HepG2 (cell line): Measurements from ENCODE around the gene UTS2R. TPM values are rescaled to one million over a fixed set of nuclear protein-coding genes. Genes with fewer than 3 reads are reported as not detected.
A peak's percentile ranks its signal among the peaks of the same experiment; 100 is the strongest.

Experiments used
- AGO2 ChIP-seq: fragments of 200-400 bp; formaldehyde crosslinking; optimal IDR thresholded peaks from 2 replicates; pipeline ENCODE3; 2017; ENCODE audit warnings: mild to moderate bottlenecking, low read depth, low read length, moderate library complexity
- HCFC1 ChIP-seq: fragments of 150-350 bp; IDR thresholded peaks from 2 replicates; pipeline ENCODE4 v1.6.1; 2014; ENCODE audit warnings: low read depth, low read length
- KDM2A ChIP-seq: sonication (generic); formaldehyde crosslinking; IDR thresholded peaks from 2 replicates; pipeline ENCODE4 v1.4.0; 2020; ENCODE audit warnings: low read depth, missing genetic modification reagents, borderline replicate concordance
- KLF13 ChIP-seq: sonication (generic); formaldehyde crosslinking; IDR thresholded peaks from 2 replicates; pipeline ENCODE4 v1.4.0; 2020; ENCODE audit warnings: mild to moderate bottlenecking, missing genetic modification reagents
- MEIS1 ChIP-seq: sonication (generic); formaldehyde crosslinking; IDR thresholded peaks from 2 replicates; pipeline ENCODE4 v1.9.0; 2021; ENCODE audit warnings: mild to moderate bottlenecking, missing genetic modification reagents, moderate library complexity, borderline replicate concordance
- MIXL1 ChIP-seq: IDR thresholded peaks from 2 replicates; pipeline ENCODE4 v1.6.1; 2016
- MTA1 ChIP-seq: sonication (generic); formaldehyde crosslinking; IDR thresholded peaks from 2 replicates; pipeline ENCODE4 v1.4.0; 2020; ENCODE audit warnings: missing genetic modification reagents, mild to moderate bottlenecking, borderline replicate concordance
- MYC ChIP-seq: sonication (generic); formaldehyde crosslinking; IDR thresholded peaks from 2 replicates; pipeline ENCODE4 v1.9.0; 2021; ENCODE audit warnings: missing genetic modification reagents, borderline replicate concordance
- POLR2A ChIP-seq, 2 experiments: IDR thresholded peaks; 2 replicates each; pipeline ENCODE4 v1.6.1; 2011; ENCODE audit warnings: low read depth in 2 of 2, low read length in 2 of 2, mild to moderate bottlenecking in 1 of 2, moderate library complexity in 1 of 2; ENCODE audit not compliant: insufficient read depth in 1 of 2
- POLR2G ChIP-seq: fragments of 200-400 bp; formaldehyde crosslinking; IDR thresholded peaks from 2 replicates; pipeline ENCODE4 v1.6.1; 2018; ENCODE audit warnings: mild to moderate bottlenecking, low read depth, low read length, moderate library complexity
- RBFOX2 ChIP-seq: fragments of 200-400 bp; formaldehyde crosslinking; IDR thresholded peaks from 2 replicates; pipeline ENCODE4 v1.6.1; 2017; ENCODE audit warnings: low read depth, mild to moderate bottlenecking, low read length
- RBM39 ChIP-seq: fragments of 200-400 bp; formaldehyde crosslinking; IDR thresholded peaks from one replicate; pipeline ENCODE4 v1.6.1; 2018; ENCODE audit warnings: antibody characterized with exemption, mild to moderate bottlenecking, low read depth, low read length; ENCODE audit not compliant: poor library complexity, severe bottlenecking
- TCF7L2 ChIP-seq: IDR thresholded peaks from 2 replicates; pipeline ENCODE4 v1.6.1; 2011; ENCODE audit warnings: mild to moderate bottlenecking, low read depth, low read length, moderate library complexity
- ZBTB20 ChIP-seq: sonication (generic); formaldehyde crosslinking; IDR thresholded peaks from 2 replicates; pipeline ENCODE4 v1.8.1; 2023; ENCODE audit warnings: missing genetic modification reagents, low read depth, mild to moderate bottlenecking, borderline replicate concordance
- ZC3H13 ChIP-seq: sonication (generic); formaldehyde crosslinking; IDR thresholded peaks from 2 replicates; pipeline ENCODE4 v1.8.1; 2023; ENCODE audit warnings: mild to moderate bottlenecking, missing genetic modification reagents, moderate library complexity
- ZFP37 ChIP-seq: sonication (generic); formaldehyde crosslinking; IDR thresholded peaks from 2 replicates; pipeline ENCODE4 v1.4.0; 2020; ENCODE audit warnings: missing genetic modification reagents, borderline replicate concordance
- ZFYVE20 ChIP-seq: sonication (generic); formaldehyde crosslinking; IDR thresholded peaks from 2 replicates; pipeline ENCODE4 v1.8.0; 2023; ENCODE audit warnings: low read depth, mild to moderate bottlenecking, moderate library complexity, missing genetic modification reagents, borderline replicate concordance
- ZMYM2 ChIP-seq: sonication (generic); formaldehyde crosslinking; IDR thresholded peaks from 2 replicates; pipeline ENCODE4 v1.8.0; 2022; ENCODE audit warnings: mild to moderate bottlenecking, missing genetic modification reagents
- ZNF546 ChIP-seq: sonication (generic); formaldehyde crosslinking; conservative IDR thresholded peaks from 2 replicates; pipeline ENCODE4 v1.8.1; 2023; ENCODE audit warnings: mild to moderate bottlenecking, missing genetic modification reagents
- polyA plus RNA-seq, 8 experiments: library from polyadenylated mRNA; depleted of rRNA in 3 of 8; stranded (reverse) in 7 of 8; unstranded in 1 of 8; fragments of >200 nt; fragmentation: Illumina TruSeq in 4 of 8; extraction: Trizol in 4 of 8; gene quantifications; 2 replicates each; pipeline versions ENCODE4 v1.2.1 to v1.2.3, GENCODE V29; 2011 to 2016; ENCODE audit warnings: low read depth in 4 of 8, missing spikeins in 1 of 8, mixed read lengths in 1 of 8; ENCODE audit not compliant: insufficient read depth in 1 of 8
- total RNA-seq, 5 experiments: library from RNA; depleted of rRNA; stranded (reverse); fragments of >200 nt; fragmentation: Illumina TruSeq; extraction: Trizol; gene quantifications; 2 replicates each; pipeline ENCODE4 v1.2.3, GENCODE V29; 2016; ENCODE audit warnings: low read depth in 1 of 5
- TF ChIP-seq, protein P1 (sequence below): sonication (generic); formaldehyde crosslinking; IDR thresholded peaks from 2 replicates; pipeline ENCODE4 v1.5.0; 2020; ENCODE audit warnings: mild to moderate bottlenecking, missing genetic modification reagents, borderline replicate concordance
- TF ChIP-seq, protein P2 (sequence below): sonication (generic); formaldehyde crosslinking; IDR thresholded peaks from 2 replicates; pipeline ENCODE4 v1.5.1; 2020; ENCODE audit warnings: missing genetic modification reagents, mild to moderate bottlenecking, borderline replicate concordance
- TF ChIP-seq, protein P3 (sequence below): sonication (generic); IDR thresholded peaks from 2 replicates; pipeline ENCODE4 v1.6.1; 2016; ENCODE audit warnings: low read depth, borderline replicate concordance
- TF ChIP-seq, protein P4 (sequence below): sonication (generic); formaldehyde crosslinking; IDR thresholded peaks from 2 replicates; pipeline ENCODE4 v1.5.0; 2020; ENCODE audit warnings: missing genetic modification reagents

Gene UTS2R
- total and polyA plus RNA-seq, 2 of the 13 experiments (the other 11 are each of a cell fraction or from before 2014, with no cell fraction given), result 0.13 to 0.15 TPM

DNA sequence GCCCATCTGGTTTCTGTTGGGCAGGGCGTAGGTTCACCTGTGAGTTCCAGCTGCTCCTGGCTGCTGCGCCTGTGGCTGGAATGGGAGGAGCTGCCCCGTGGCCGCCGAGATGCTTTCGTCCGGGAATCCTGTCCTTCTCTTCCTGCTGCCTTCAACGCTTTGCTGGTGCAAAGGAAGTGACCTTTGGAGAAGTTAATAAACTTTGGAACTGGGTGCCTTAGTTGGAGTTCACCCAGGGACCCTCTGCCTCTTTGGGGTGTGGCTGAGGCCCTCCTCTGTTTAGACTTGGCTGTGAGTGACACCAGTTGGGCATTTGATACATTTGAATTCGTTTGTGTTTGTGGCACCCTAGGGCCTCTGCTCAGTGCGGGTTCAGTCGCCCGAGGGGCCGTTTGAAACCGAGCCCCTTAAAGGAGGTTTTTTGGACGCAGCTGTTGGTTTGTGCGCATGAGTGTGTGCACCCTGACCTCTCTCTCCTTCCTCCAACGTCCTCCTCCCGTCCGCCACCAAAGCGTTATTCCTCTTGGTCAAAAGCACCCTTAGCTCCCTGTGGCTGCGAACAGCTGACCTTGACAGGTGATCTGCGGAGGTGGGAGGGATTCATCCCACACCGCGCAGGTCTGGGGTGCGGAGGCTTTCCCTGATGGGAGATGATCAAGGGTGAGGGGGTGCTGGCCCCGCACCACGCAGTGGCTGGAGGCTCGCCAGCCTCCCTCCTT lies 29.0 kb upstream of the UTS2R start (continued):
- TF ChIP-seq, protein P1, sequence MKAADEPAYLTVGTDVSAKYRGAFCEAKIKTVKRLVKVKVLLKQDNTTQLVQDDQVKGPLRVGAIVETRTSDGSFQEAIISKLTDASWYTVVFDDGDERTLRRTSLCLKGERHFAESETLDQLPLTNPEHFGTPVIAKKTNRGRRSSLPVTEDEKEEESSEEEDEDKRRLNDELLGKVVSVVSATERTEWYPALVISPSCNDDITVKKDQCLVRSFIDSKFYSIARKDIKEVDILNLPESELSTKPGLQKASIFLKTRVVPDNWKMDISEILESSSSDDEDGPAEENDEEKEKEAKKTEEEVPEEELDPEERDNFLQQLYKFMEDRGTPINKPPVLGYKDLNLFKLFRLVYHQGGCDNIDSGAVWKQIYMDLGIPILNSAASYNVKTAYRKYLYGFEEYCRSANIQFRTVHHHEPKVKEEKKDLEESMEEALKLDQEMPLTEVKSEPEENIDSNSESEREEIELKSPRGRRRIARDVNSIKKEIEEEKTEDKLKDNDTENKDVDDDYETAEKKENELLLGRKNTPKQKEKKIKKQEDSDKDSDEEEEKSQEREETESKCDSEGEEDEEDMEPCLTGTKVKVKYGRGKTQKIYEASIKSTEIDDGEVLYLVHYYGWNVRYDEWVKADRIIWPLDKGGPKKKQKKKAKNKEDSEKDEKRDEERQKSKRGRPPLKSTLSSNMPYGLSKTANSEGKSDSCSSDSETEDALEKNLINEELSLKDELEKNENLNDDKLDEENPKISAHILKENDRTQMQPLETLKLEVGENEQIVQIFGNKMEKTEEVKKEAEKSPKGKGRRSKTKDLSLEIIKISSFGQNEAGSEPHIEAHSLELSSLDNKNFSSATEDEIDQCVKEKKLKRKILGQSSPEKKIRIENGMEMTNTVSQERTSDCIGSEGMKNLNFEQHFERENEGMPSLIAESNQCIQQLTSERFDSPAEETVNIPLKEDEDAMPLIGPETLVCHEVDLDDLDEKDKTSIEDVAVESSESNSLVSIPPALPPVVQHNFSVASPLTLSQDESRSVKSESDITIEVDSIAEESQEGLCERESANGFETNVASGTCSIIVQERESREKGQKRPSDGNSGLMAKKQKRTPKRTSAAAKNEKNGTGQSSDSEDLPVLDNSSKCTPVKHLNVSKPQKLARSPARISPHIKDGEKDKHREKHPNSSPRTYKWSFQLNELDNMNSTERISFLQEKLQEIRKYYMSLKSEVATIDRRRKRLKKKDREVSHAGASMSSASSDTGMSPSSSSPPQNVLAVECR (CRISPR knock-in tag), result peak; percentile 31; the same call in 1 of the 2 replicates
- TF ChIP-seq, protein P2, sequence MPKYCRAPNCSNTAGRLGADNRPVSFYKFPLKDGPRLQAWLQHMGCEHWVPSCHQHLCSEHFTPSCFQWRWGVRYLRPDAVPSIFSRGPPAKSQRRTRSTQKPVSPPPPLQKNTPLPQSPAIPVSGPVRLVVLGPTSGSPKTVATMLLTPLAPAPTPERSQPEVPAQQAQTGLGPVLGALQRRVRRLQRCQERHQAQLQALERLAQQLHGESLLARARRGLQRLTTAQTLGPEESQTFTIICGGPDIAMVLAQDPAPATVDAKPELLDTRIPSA (CRISPR knock-in tag), result no peak
- TF ChIP-seq ZBTB20 (CRISPR knock-in tag), result peak; percentile 48; the same call in 1 of the 2 replicates
- no peak for TF ChIP-seq ZFYVE20 (CRISPR knock-in tag)
- 0 out of 4 replicates have a peak, but pooled peaks of 1 of the 2 experiments have one; percentile 34 for TF ChIP-seq POLR2A (IDR thresholded peaks at IDR 0.05; ENCODE audit: insufficient read depth in 1 of 2, low read depth in 2 of 2, low read length in 2 of 2)
- TF ChIP-seq ZMYM2 (CRISPR knock-in tag), result 0 out of 2 replicates have a peak, but pooled peaks have one; percentile 41
- TF ChIP-seq ZC3H13 (CRISPR knock-in tag), result 0 out of 2 replicates have a peak, but pooled peaks have one; percentile 37
- TF ChIP-seq, protein P3, sequence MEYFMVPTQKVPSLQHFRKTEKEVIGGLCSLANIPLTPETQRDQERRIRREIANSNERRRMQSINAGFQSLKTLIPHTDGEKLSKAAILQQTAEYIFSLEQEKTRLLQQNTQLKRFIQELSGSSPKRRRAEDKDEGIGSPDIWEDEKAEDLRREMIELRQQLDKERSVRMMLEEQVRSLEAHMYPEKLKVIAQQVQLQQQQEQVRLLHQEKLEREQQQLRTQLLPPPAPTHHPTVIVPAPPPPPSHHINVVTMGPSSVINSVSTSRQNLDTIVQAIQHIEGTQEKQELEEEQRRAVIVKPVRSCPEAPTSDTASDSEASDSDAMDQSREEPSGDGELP, result peak; percentile 84
- TF ChIP-seq HCFC1, result no peak
- 0 out of 2 replicates have a peak, but pooled peaks have one; percentile 40 for TF ChIP-seq MEIS1
- peak; percentile 48 for TF ChIP-seq POLR2G
- TF ChIP-seq ZFP37, result no peak
- TF ChIP-seq TCF7L2, result no peak
- TF ChIP-seq MYC (CRISPR knock-in tag), result 0 out of 2 replicates have a peak, but pooled peaks have one; percentile 5
- TF ChIP-seq MTA1 (CRISPR knock-in tag), result peak; percentile 75; the same call in 1 of the 2 replicates
- no peak for TF ChIP-seq KLF13 (CRISPR knock-in tag)
- TF ChIP-seq RBFOX2, result 0 out of 2 replicates have a peak, but pooled peaks have one; percentile 48
- peak; percentile 40 for TF ChIP-seq RBM39
- TF ChIP-seq ZNF546 (CRISPR knock-in tag), result no peak
- TF ChIP-seq, protein P4, sequence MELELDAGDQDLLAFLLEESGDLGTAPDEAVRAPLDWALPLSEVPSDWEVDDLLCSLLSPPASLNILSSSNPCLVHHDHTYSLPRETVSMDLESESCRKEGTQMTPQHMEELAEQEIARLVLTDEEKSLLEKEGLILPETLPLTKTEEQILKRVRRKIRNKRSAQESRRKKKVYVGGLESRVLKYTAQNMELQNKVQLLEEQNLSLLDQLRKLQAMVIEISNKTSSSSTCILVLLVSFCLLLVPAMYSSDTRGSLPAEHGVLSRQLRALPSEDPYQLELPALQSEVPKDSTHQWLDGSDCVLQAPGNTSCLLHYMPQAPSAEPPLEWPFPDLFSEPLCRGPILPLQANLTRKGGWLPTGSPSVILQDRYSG, result no peak
- TF ChIP-seq MIXL1, result no peak
- TF ChIP-seq AGO2, result peak; percentile 55
- TF ChIP-seq KDM2A (CRISPR knock-in tag), result 0 out of 2 replicates have a peak, but pooled peaks have one; percentile 19
